Renal cortex interstitium (tissue), 15 donors: Measurements from ENCODE around the gene MYO15A. TPM values are rescaled to one million over a fixed set of nuclear protein-coding genes. Genes with fewer than 3 reads are reported as not detected.

Experiments
- DNase-seq, 11 donors: peaks; one replicate each; pipeline ENCODE4 v3.0.0-alpha.2; 2013; ENCODE audit warnings: low read depth in 9 of 11, low spot score in 4 of 11; ENCODE audit errors: extremely low read depth in 1 of 11
- long read RNA-seq, 16 experiments: transcript quantifications; one replicate each; lab custom pipeline, GENCODE V29; 2026
- polyA plus RNA-seq, 3 donors: library from polyadenylated mRNA; unstranded; fragments of 120-200 nt; gene quantifications; one replicate each; pipeline ENCODE4 v1.2.1, GENCODE V29; 2013; ENCODE audit not compliant: insufficient read length in 3 of 3

The MYO15A gene
- 1 to 10 TPM; 2.4 to 5.9 (median 4.5) TPM for polyA plus RNA-seq
- long read RNA-seq, donor 1 = 0 reads
- long read RNA-seq, donor 2 = 0 reads
- long read RNA-seq, donor 3 = 0 reads
- long read RNA-seq, donor 4 = 0 reads
- long read RNA-seq, donor 5 = 0 reads
- long read RNA-seq, donor 6 = 0 reads
- long read RNA-seq, donor 7 = 0 reads
- long read RNA-seq, donor 8 = 0 reads
- long read RNA-seq, donor 9 = 0 reads
- long read RNA-seq, donor 10 = 0 reads
- long read RNA-seq, donor 11 = 0 reads
- long read RNA-seq, donor 12 = 0 reads
- long read RNA-seq, donor 13 = 0 reads
- long read RNA-seq, donor 14 = 0 reads
- long read RNA-seq, donor 15 = 0 reads
- long read RNA-seq, donor 16, full-length matches to known transcripts = 3 of 3 reads
- long read RNA-seq, donor 16, partial matches to known transcripts = 0 of 3 reads
- long read RNA-seq, donor 16, other reads (novel, unspliced or antisense) = 0 of 3 reads

GRCh38 chr17:18108401-18109312 is at the start of gene MYO15A:
Gene MYO15A (plus strand): TSS chr17:18108756. CDS start chr17:18118801, 10,045 bp downstream.
- no peak for DNase-seq

- no peak for DNase-seq
These were observed 49.3 kb upstream of the MYO15A start for GRCh38 chr17:18059283-18059682.

GRCh38 chr17:18064053-18064452 is 44.5 kb upstream of the MYO15A start:
- no peak for DNase-seq

GRCh38 chr17:18065546-18065945 is 43.0 kb upstream of the MYO15A start:
- DNase-seq = no peak

- DNase-seq = no peak
These were observed 41.7 kb upstream of the MYO15A start for GRCh38 chr17:18066866-18067265.

GRCh38 chr17:18069101-18069500 is 39.5 kb upstream of the MYO15A start:
- DNase-seq = no peak

- DNase-seq = peak in 8 of 11 donors; percentile 22 to 62 (median 44)
These were observed 37.7 kb upstream of the MYO15A start for GRCh38 chr17:18070861-18071340.

GRCh38 chr17:18071751-18072150 is 36.8 kb upstream of the MYO15A start:
- no peak for DNase-seq

GRCh38 chr17:18074566-18075272 is 33.8 kb upstream of the MYO15A start:
- DNase-seq = no peak

GRCh38 chr17:18076936-18077335 is 31.6 kb upstream of the MYO15A start:
- DNase-seq = peak in 1 of 11 donors; percentile 20

- no peak for DNase-seq
These were observed 29.0 kb upstream of the MYO15A start for GRCh38 chr17:18079543-18079942.

GRCh38 chr17:18084256-18084655 is 24.3 kb upstream of the MYO15A start:
- DNase-seq = no peak

GRCh38 chr17:18087610-18088491 is 20.7 kb upstream of the MYO15A start, which contains the start of gene DRG2:
Gene DRG2 (plus strand): TSS chr17:18087948. CDS start chr17:18088024, 76 bp downstream.
- peak; percentile 75 to 92 (median 88) for DNase-seq

GRCh38 chr17:18089613-18090012 is 18.9 kb upstream of the MYO15A start:
- DNase-seq = no peak

GRCh38 chr17:18093616-18094408 is 14.7 kb upstream of the MYO15A start:
- DNase-seq = no peak

- no peak for DNase-seq
These were observed 14.1 kb upstream of the MYO15A start for GRCh38 chr17:18094409-18094807.

- DNase-seq = no peak
These were observed 9.0 kb upstream of the MYO15A start for GRCh38 chr17:18099516-18099915.
